Renal cortex interstitium (tissue), 11 donors: ENCODE measurements around the gene ZBTB12. TPM values are rescaled to one million over a fixed set of nuclear protein-coding genes. Genes with fewer than 3 reads are reported as not detected.
"Not testable (repeated sequence)": the region's sequence is repeated elsewhere in the genome, so short reads cannot be mapped to it uniquely, and the experiment has no call there.

Experiments used
- DNase-seq, 11 donors: peaks; one replicate each; pipeline ENCODE4 v3.0.0-alpha.2; 2013; ENCODE audit warnings: low read depth in 9 of 11, low spot score in 4 of 11; ENCODE audit errors: extremely low read depth in 1 of 11
- polyA plus RNA-seq, 3 donors: library from polyadenylated mRNA; unstranded; fragments of 120-200 nt; gene quantifications; one replicate each; pipeline ENCODE4 v1.2.1, GENCODE V29; 2013; ENCODE audit not compliant: insufficient read length in 3 of 3

ZBTB12 gene
- polyA plus RNA-seq, 3 donors, result 23.4 to 35.5 (median 23.6) TPM

GRCh38 chr6:31930962-31931361 is 29.1 kb upstream of the ZBTB12 start:
- DNase-seq, result no peak

- DNase-seq, result no peak
These were observed 26.7 kb upstream of the ZBTB12 start for GRCh38 chr6:31928672-31928939.

- no peak for DNase-seq
These were observed 26.2 kb upstream of the ZBTB12 start for GRCh38 chr6:31927863-31928671.

- DNase-seq, result no peak
These were observed 25.5 kb upstream of the ZBTB12 start, which contains the start of gene C2 for GRCh38 chr6:31927242-31927862. Gene C2, plus strand, starts transcription at chr6:31927717. Its CDS starts 36 bp downstream, at chr6:31927753.

- no peak for DNase-seq
These were observed 21.1 kb upstream of the ZBTB12 start for GRCh38 chr6:31922942-31923341.

GRCh38 chr6:31920811-31921210 is 18.9 kb upstream of the ZBTB12 start:
- no peak for DNase-seq

GRCh38 chr6:31919624-31920303 is 17.9 kb upstream of the ZBTB12 start:
- no peak for DNase-seq

GRCh38 chr6:31918069-31918720 is 16.3 kb upstream of the ZBTB12 start:
- no peak for DNase-seq

GRCh38 chr6:31915756-31916155 is 13.9 kb upstream of the ZBTB12 start:
- no peak for DNase-seq

GRCh38 chr6:31915351-31915750 is 13.5 kb upstream of the ZBTB12 start:
- no peak for DNase-seq

GRCh38 chr6:31911826-31912585 is 10.1 kb upstream of the ZBTB12 start:
- no peak for DNase-seq

- DNase-seq, result not testable (repeated sequence)
These were observed 7.4 kb upstream of the ZBTB12 start for GRCh38 chr6:31909298-31909697.

- DNase-seq, result no peak
These were observed 6.9 kb upstream of the ZBTB12 start for GRCh38 chr6:31908791-31909190.

GRCh38 chr6:31908255-31908654 is 6.4 kb upstream of the ZBTB12 start:
- not testable (repeated sequence) for DNase-seq

GRCh38 chr6:31907158-31907813 is 5.4 kb upstream of the ZBTB12 start:
- DNase-seq, result peak in 2 of 11 donors; percentile 15 to 27

GRCh38 chr6:31906727-31907126 is 4.8 kb upstream of the ZBTB12 start:
- DNase-seq, result not testable (repeated sequence)

- no peak for DNase-seq
These were observed 4.2 kb upstream of the ZBTB12 start for GRCh38 chr6:31906122-31906521.

- DNase-seq, result no peak
These were observed 3.2 kb upstream of the ZBTB12 start for GRCh38 chr6:31905041-31905440.

GRCh38 chr6:31903957-31904356 is 2.1 kb upstream of the ZBTB12 start:
- no peak for DNase-seq
